Measurements from ENCODE around the gene LTBP1.

LTBP1 gene

GRCh38 chr2:33009249-33009648 is 62.5 kb downstream of the LTBP1 start:
- no peak for DNase-seq (ENCODE audit: low spot score in 2 of 2)
- no peak for ATAC-seq (replicated peaks; ENCODE audit: extremely low read depth, poor library complexity, severe bottlenecking)
- Mint-ChIP-seq H3K4me1 (no peaks in the 10 kb centered on the region), H3K36me3 (ENCODE audit: insufficient read depth) (peaks cover 4% of the 10 kb centered on the region), H3K27ac (ENCODE audit: low read depth) (no peak overlapping the region), H3K27me3 (peaks cover 21% of the 10 kb centered on the region), H3K4me3 (no peak overlapping the region), H3K9me3 (no peaks in the 10 kb centered on the region)

GRCh38 chr2:33011373-33011772 is 64.6 kb downstream of the LTBP1 start:
- no peak for ATAC-seq (replicated peaks; ENCODE audit: extremely low read depth, poor library complexity, severe bottlenecking)
- H3K27ac Mint-ChIP-seq (ENCODE audit: low read depth): no peak overlapping the region
- DNase-seq (ENCODE audit: low spot score in 2 of 2): no peak
- peaks cover 4% of the 10 kb centered on the region for H3K36me3 Mint-ChIP-seq (ENCODE audit: insufficient read depth)
- peaks cover 21% of the 10 kb centered on the region for H3K27me3 Mint-ChIP-seq
- H3K9me3 Mint-ChIP-seq: no peaks in the 10 kb centered on the region
- H3K4me3 Mint-ChIP-seq: no peak overlapping the region
- H3K4me1 Mint-ChIP-seq: no peaks in the 10 kb centered on the region

GRCh38 chr2:33011941-33012340 is 65.2 kb downstream of the LTBP1 start:
- H3K27me3 Mint-ChIP-seq: peaks cover 21% of the 10 kb centered on the region
- ATAC-seq (replicated peaks; ENCODE audit: extremely low read depth, poor library complexity, severe bottlenecking): no peak
- H3K27ac Mint-ChIP-seq (ENCODE audit: low read depth): no peak overlapping the region
- no peaks in the 10 kb centered on the region for H3K4me1 Mint-ChIP-seq
- peaks cover 4% of the 10 kb centered on the region for H3K36me3 Mint-ChIP-seq (ENCODE audit: insufficient read depth)
- no peaks in the 10 kb centered on the region for H3K9me3 Mint-ChIP-seq
- H3K4me3 Mint-ChIP-seq: no peak overlapping the region
- no peak for DNase-seq (ENCODE audit: low spot score in 2 of 2)

GRCh38 chr2:33013684-33014110 is 66.9 kb downstream of the LTBP1 start:
- Mint-ChIP-seq H3K4me1 (no peaks in the 10 kb centered on the region), H3K36me3 (ENCODE audit: insufficient read depth) (peaks cover under 1% of the 10 kb centered on the region), H3K27me3 (peaks cover 16% of the 10 kb centered on the region), H3K9me3 (no peaks in the 10 kb centered on the region), H3K27ac (ENCODE audit: low read depth) (no peak overlapping the region), H3K4me3 (no peak overlapping the region)
- DNase-seq (ENCODE audit: low spot score in 2 of 2): no peak
- no peak for ATAC-seq (replicated peaks; ENCODE audit: extremely low read depth, poor library complexity, severe bottlenecking)

GRCh38 chr2:33014268-33014667 is 67.5 kb downstream of the LTBP1 start:
- DNase-seq (ENCODE audit: low spot score in 2 of 2): no peak
- Mint-ChIP-seq H3K4me3 (no peak overlapping the region), H3K9me3 (no peaks in the 10 kb centered on the region), H3K27ac (ENCODE audit: low read depth) (no peak overlapping the region), H3K36me3 (ENCODE audit: insufficient read depth) (no peaks in the 10 kb centered on the region), H3K27me3 (peaks cover 10% of the 10 kb centered on the region), H3K4me1 (no peaks in the 10 kb centered on the region)
- no peak for ATAC-seq (replicated peaks; ENCODE audit: extremely low read depth, poor library complexity, severe bottlenecking)

GRCh38 chr2:33015421-33016142 is 68.8 kb downstream of the LTBP1 start:
- H3K27me3 Mint-ChIP-seq: peaks cover 6% of the 10 kb centered on the region
- no peak overlapping the region for H3K27ac Mint-ChIP-seq (ENCODE audit: low read depth)

GRCh38 chr2:33018271-33018670 is 71.5 kb downstream of the LTBP1 start:
- H3K9me3 Mint-ChIP-seq: no peaks in the 10 kb centered on the region
- DNase-seq (ENCODE audit: low spot score in 2 of 2) (no peak), ATAC-seq (replicated peaks; ENCODE audit: extremely low read depth, poor library complexity, severe bottlenecking) (no peak)
- H3K27me3 Mint-ChIP-seq: peaks cover 32% of the 10 kb centered on the region
- no peak overlapping the region for H3K4me3 Mint-ChIP-seq
- no peaks in the 10 kb centered on the region for H3K4me1 Mint-ChIP-seq
- no peak overlapping the region for H3K27ac Mint-ChIP-seq (ENCODE audit: low read depth)
- H3K36me3 Mint-ChIP-seq (ENCODE audit: insufficient read depth): peaks cover 2% of the 10 kb centered on the region

More at GRCh38 chr2:33015421-33016142, 68.8 kb downstream of the LTBP1 start:
- Mint-ChIP-seq H3K4me3 (no peak overlapping the region), H3K36me3 (ENCODE audit: insufficient read depth) (peaks cover 2% of the 10 kb centered on the region), H3K9me3 (no peaks in the 10 kb centered on the region), H3K4me1 (no peaks in the 10 kb centered on the region)
- DNase-seq (ENCODE audit: low spot score in 2 of 2) (no peak), ATAC-seq (replicated peaks; ENCODE audit: extremely low read depth, poor library complexity, severe bottlenecking) (no peak)

GRCh38 chr2:33019796-33020195 is 73.0 kb downstream of the LTBP1 start:
- H3K9me3 Mint-ChIP-seq: no peaks in the 10 kb centered on the region
- DNase-seq (ENCODE audit: low spot score in 2 of 2) (no peak), ATAC-seq (replicated peaks; ENCODE audit: extremely low read depth, poor library complexity, severe bottlenecking) (no peak)
- no peaks in the 10 kb centered on the region for H3K4me1 Mint-ChIP-seq
- peaks cover 2% of the 10 kb centered on the region for H3K36me3 Mint-ChIP-seq (ENCODE audit: insufficient read depth)
- no peak overlapping the region for H3K27ac Mint-ChIP-seq (ENCODE audit: low read depth)
- peaks cover 48% of the 10 kb centered on the region for H3K27me3 Mint-ChIP-seq
- no peak overlapping the region for H3K4me3 Mint-ChIP-seq

GRCh38 chr2:33020883-33021282 is 74.1 kb downstream of the LTBP1 start:
- Mint-ChIP-seq H3K36me3 (ENCODE audit: insufficient read depth) (peaks cover 2% of the 10 kb centered on the region), H3K4me3 (no peak overlapping the region), H3K27ac (ENCODE audit: low read depth) (no peak overlapping the region), H3K27me3 (peaks cover 52% of the 10 kb centered on the region), H3K4me1 (no peaks in the 10 kb centered on the region), H3K9me3 (no peaks in the 10 kb centered on the region)
- no peak for DNase-seq (ENCODE audit: low spot score in 2 of 2)
- ATAC-seq (replicated peaks; ENCODE audit: extremely low read depth, poor library complexity, severe bottlenecking): no peak

- DNase-seq (ENCODE audit: low spot score in 2 of 2) (no peak), ATAC-seq (replicated peaks; ENCODE audit: extremely low read depth, poor library complexity, severe bottlenecking) (no peak)
- Mint-ChIP-seq H3K27me3 (peaks cover 52% of the 10 kb centered on the region), H3K27ac (ENCODE audit: low read depth) (no peak overlapping the region), H3K4me1 (no peaks in the 10 kb centered on the region), H3K36me3 (ENCODE audit: insufficient read depth) (peaks cover 2% of the 10 kb centered on the region), H3K9me3 (no peaks in the 10 kb centered on the region), H3K4me3 (no peak overlapping the region)
Observed at GRCh38 chr2:33021542-33022227, 74.9 kb downstream of the LTBP1 start.

GRCh38 chr2:33022395-33022985 is 75.7 kb downstream of the LTBP1 start:
- Mint-ChIP-seq H3K9me3 (no peaks in the 10 kb centered on the region), H3K36me3 (ENCODE audit: insufficient read depth) (peaks cover 2% of the 10 kb centered on the region), H3K4me3 (no peak overlapping the region), H3K27me3 (peaks cover 52% of the 10 kb centered on the region), H3K27ac (ENCODE audit: low read depth) (no peak overlapping the region), H3K4me1 (no peaks in the 10 kb centered on the region)
- DNase-seq (ENCODE audit: low spot score in 2 of 2): no peak
- ATAC-seq (replicated peaks; ENCODE audit: extremely low read depth, poor library complexity, severe bottlenecking): no peak

- Mint-ChIP-seq H3K27ac (ENCODE audit: low read depth) (no peak overlapping the region), H3K4me3 (no peak overlapping the region)
Observed at GRCh38 chr2:33022989-33023727, 76.4 kb downstream of the LTBP1 start.

More at GRCh38 chr2:33022989-33023727, 76.4 kb downstream of the LTBP1 start:
- Mint-ChIP-seq H3K27me3 (peaks cover 52% of the 10 kb centered on the region), H3K36me3 (ENCODE audit: insufficient read depth) (peaks cover 2% of the 10 kb centered on the region), H3K9me3 (no peaks in the 10 kb centered on the region), H3K4me1 (no peaks in the 10 kb centered on the region)
- DNase-seq (ENCODE audit: low spot score in 2 of 2) (no peak), ATAC-seq (replicated peaks; ENCODE audit: extremely low read depth, poor library complexity, severe bottlenecking) (no peak)

Data from central memory CD8-positive, alpha-beta T cell (primary cell).